ENCODE data around the gene LRRC18. TPM values are rescaled to one million over a fixed set of nuclear protein-coding genes. Genes with fewer than 3 reads are reported as not detected.

Gene LRRC18
- total and polyA plus RNA-seq, 2 donors (not counting 3 experiments of a cell fraction or from before 2014, with no cell fraction given): not detected

GRCh38 chr10:48924988-48925387, 14.7 kb downstream of the LRRC18 start:
- FAIRE-seq (no peak), DNase-seq (ENCODE audit: low read depth, low spot score) (no peak)
- H3K27ac ChIP-seq (ENCODE audit: insufficient read depth, low read depth, low read length): no peak overlapping the region
- no peaks in the 10 kb centered on the region for H3K4me1 ChIP-seq (ENCODE audit: control insufficient read depth, extremely low read depth, insufficient read depth, low read length)
- H3K79me2 ChIP-seq (ENCODE audit: control insufficient read depth, insufficient read depth, low read length): no peaks in the 10 kb centered on the region
- BruUV-seq (replicated peaks): no TSS peak
- no peak overlapping the region for H3K4me3 ChIP-seq (replicated peaks in 1 of 3; ENCODE audit: insufficient read depth in 1 of 3, low read depth in 1 of 3, low read length in 3 of 3)
- ChIA-PET POLR2A (no interaction called here), CTCF (no interaction called here)
- intact Hi-C loops (cut with micrococcal nuclease): no loop called here
- no peaks in the 10 kb centered on the region for H3K9me1 ChIP-seq (replicated peaks; ENCODE audit: control insufficient read depth, extremely low read depth, insufficient read depth, low read length)
- H4K20me1 ChIP-seq (replicated peaks; ENCODE audit: control insufficient read depth, extremely low read depth, insufficient read depth, low read length): no peaks in the 10 kb centered on the region
- H3K9ac ChIP-seq (replicated peaks; ENCODE audit: extremely low read depth, insufficient read depth, low read length): no peak overlapping the region
- no peak for TF ChIP-seq GATA2 (IDR thresholded peaks at IDR 0.05; ENCODE audit: insufficient read depth, insufficient read length, low read depth, low read length)
- no peak for TF ChIP-seq MAX (IDR thresholded peaks at IDR 0.05; ENCODE audit: insufficient read depth, insufficient read length)
- TF ChIP-seq EZH2 (IDR thresholded peaks at IDR 0.05; ENCODE audit: borderline replicate concordance, low read depth, low read length, severe bottlenecking): no peak
- TF ChIP-seq JUN (IDR thresholded peaks at IDR 0.05; ENCODE audit: borderline replicate concordance, insufficient read depth, insufficient read length, low read depth): no peak
- TF ChIP-seq FOS (IDR thresholded peaks at IDR 0.05; ENCODE audit: borderline replicate concordance, insufficient read depth, low read length): no peak
- TF ChIP-seq CTCF (IDR thresholded peaks at IDR 0.05; ENCODE audit: extremely low read depth in 1 of 2, insufficient read depth in 1 of 2, low read depth in 1 of 2, low read length in 2 of 2): no peak
- no peak for TF ChIP-seq POLR2AphosphoS5 (IDR thresholded peaks at IDR 0.05; ENCODE audit: insufficient read depth, low read depth, low read length)
- no peak for TF ChIP-seq POLR2A (IDR thresholded peaks at IDR 0.05; ENCODE audit: low read depth, low read length)
- no peak for TF ChIP-seq MYC (IDR thresholded peaks at IDR 0.05; ENCODE audit: low read depth, low read length)
- H3K27me3 ChIP-seq (ENCODE audit: control insufficient read depth in 2 of 2, insufficient read depth in 2 of 2, low read length in 2 of 2): peaks cover 2 to 3% of the 10 kb centered on the region in 2 experiments
- H3K36me3 ChIP-seq (ENCODE audit: control insufficient read depth in 2 of 2, extremely low read depth in 1 of 2, insufficient read depth in 2 of 2, low read length in 2 of 2): no peaks in the 10 kb centered on the region
- H2AFZ ChIP-seq (ENCODE audit: low read depth, low read length): no peak overlapping the region
- H3K4me2 ChIP-seq (ENCODE audit: insufficient read depth, low read length): no peak overlapping the region
- no peaks in the 10 kb centered on the region for H3K9me3 ChIP-seq (replicated peaks; ENCODE audit: control insufficient read depth, insufficient read depth, low read length)
- dilution Hi-C loops (cut with MboI; ENCODE audit: extremely low pct_ligation_motif_present, low sequenced_read_pairs): no loop called here
